ENCODE data around the gene MNS1.
"Not testable (repeated sequence)": the region's sequence is repeated elsewhere in the genome, so short reads cannot be mapped to it uniquely, and the experiment has no call there.

MNS1 gene

GRCh38 chr15:56491110-56491722 lies 26.3 kb upstream of the MNS1 start:
- no peak overlapping the region for H3K27ac ChIP-seq
- peak; percentile 77 for DNase-seq (ENCODE audit: low spot score)
- TF ChIP-seq, protein P1, sequence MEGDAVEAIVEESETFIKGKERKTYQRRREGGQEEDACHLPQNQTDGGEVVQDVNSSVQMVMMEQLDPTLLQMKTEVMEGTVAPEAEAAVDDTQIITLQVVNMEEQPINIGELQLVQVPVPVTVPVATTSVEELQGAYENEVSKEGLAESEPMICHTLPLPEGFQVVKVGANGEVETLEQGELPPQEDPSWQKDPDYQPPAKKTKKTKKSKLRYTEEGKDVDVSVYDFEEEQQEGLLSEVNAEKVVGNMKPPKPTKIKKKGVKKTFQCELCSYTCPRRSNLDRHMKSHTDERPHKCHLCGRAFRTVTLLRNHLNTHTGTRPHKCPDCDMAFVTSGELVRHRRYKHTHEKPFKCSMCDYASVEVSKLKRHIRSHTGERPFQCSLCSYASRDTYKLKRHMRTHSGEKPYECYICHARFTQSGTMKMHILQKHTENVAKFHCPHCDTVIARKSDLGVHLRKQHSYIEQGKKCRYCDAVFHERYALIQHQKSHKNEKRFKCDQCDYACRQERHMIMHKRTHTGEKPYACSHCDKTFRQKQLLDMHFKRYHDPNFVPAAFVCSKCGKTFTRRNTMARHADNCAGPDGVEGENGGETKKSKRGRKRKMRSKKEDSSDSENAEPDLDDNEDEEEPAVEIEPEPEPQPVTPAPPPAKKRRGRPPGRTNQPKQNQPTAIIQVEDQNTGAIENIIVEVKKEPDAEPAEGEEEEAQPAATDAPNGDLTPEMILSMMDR (conservative IDR thresholded peaks at IDR 0.05; ENCODE audit: low read depth): peak; percentile 98
- ChIA-PET POLR2A (ENCODE audit: low non-redundant PET) (no interaction called here), CTCF (interaction anchor here (0.5 to 2.3 kb wide), 19 partner anchors 8 to 1178 kb away, joined by 3 to 19 read pairs (median 3); partner anchors contain the start of gene TCF12)

DNA sequence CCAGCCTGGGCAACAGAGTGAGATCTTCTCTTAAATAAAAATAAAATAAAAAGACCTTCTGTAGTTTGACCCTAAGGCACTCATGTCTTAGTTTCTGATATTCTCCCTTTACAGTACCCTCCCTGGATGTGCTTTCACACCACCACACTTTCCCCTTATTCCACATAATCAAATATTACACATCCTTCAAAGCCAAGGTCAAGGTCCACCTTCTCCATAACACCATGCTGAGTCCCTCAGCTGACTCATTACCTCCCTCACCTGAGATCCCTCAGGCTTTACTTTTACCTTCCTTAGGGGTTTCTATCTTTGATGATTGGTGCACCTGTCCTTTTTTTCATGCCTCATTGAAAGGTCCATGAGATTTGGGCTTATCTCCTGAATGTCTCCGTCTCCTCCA lies 25.5 kb upstream of the MNS1 start:
- no peak overlapping the region for H3K27ac ChIP-seq
- ChIA-PET CTCF (interaction anchor here (0.5 to 2.3 kb wide), 15 partner anchors 8 to 1179 kb away, joined by 3 to 19 read pairs (median 3); partner anchors contain the start of gene TCF12), POLR2A (ENCODE audit: low non-redundant PET) (interaction anchor here (0.6 kb wide), 1 partner anchor 251 kb away, joined by 3 read pairs; no protein-coding TSS in a partner anchor)
- TF ChIP-seq, protein P1 (conservative IDR thresholded peaks at IDR 0.05; ENCODE audit: low read depth): no peak
- no peak for DNase-seq (ENCODE audit: low spot score)

DNA sequence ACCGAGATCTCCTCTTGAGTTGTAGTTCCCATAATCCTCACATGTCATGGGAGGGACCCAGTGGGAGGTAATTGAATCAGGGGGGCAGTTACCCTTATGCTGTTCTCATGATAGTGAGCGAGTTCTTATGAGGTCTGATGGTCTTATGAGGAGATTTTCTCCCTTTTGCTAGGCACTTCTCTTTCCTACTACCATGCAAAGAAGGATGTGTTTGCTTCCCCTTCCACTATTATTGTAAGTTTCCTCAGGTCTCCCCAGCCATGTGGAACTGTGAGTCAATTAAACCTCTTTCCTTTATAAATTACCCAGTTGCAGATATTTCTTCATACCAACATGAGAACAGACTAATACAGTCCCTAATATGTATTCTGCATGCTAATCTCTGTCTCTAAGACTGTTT lies 21.3 kb upstream of the MNS1 start:
- POLR2A ChIA-PET (ENCODE audit: low non-redundant PET); DNase-seq (ENCODE audit: low spot score); H3K27ac ChIP-seq: not testable (repeated sequence)
- CTCF ChIA-PET: interaction anchor here (0.6 kb wide), 1 partner anchor 12 kb away, joined by 3 read pairs; no protein-coding TSS in a partner anchor

GRCh38 chr15:56485426-56485825 lies 20.5 kb upstream of the MNS1 start:
- DNase-seq (ENCODE audit: low spot score); H3K27ac ChIP-seq; CTCF ChIA-PET; POLR2A ChIA-PET (ENCODE audit: low non-redundant PET): not testable (repeated sequence)

DNA sequence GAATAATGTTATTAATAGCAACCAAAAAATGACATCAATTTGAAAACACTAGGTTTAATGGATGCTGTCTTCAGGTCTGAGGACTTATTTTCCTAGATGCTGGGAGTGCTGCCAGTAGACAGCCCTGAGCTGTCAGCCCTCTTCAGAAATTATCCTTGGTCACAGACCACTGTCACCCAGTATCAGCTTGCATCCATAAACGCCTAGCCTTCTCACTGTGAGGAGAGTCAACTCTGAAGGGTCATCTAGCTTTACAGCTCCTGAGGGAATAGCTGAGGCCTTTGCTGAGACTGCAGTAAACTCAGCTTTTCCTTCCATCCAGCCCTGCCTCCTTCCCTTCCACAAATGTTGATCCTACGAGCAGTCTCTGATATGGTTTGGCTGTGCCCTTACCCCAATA lies 19.4 kb upstream of the MNS1 start:
- DNase-seq (ENCODE audit: low spot score): no peak
- ChIA-PET CTCF (interaction anchor here (0.6 kb wide), 1 partner anchor 604 kb away, joined by 3 read pairs; no protein-coding TSS in a partner anchor), POLR2A (ENCODE audit: low non-redundant PET) (no interaction called here)
- TF ChIP-seq, protein P1 (conservative IDR thresholded peaks at IDR 0.05; ENCODE audit: low read depth): no peak
- H3K27ac ChIP-seq: no peak overlapping the region

DNA sequence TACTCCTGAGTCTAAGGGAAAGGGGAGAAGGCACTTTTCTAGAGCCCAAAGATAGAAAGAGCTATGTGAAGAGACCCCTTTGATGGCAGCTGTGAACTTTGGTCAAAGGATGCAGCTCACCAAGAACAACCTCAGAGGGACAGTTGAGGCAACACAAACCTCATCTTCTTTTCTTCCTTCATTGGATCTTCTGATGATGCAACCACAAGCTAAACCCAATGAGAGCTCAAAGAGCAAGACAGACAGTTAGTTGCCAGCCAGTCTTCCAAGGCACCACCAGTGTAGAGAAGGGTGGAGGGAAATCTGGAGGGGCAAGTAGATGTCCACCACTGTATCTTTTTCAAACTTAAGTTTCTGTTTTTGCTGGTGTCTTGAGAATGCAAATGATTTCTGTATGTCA lies 10.4 kb upstream of the MNS1 start:
- ChIA-PET POLR2A (ENCODE audit: low non-redundant PET) (no interaction called here), CTCF (no interaction called here)
- no peak for DNase-seq (ENCODE audit: low spot score)
- TF ChIP-seq, protein P1 (conservative IDR thresholded peaks at IDR 0.05; ENCODE audit: low read depth): no peak
- no peak overlapping the region for H3K27ac ChIP-seq

DNA sequence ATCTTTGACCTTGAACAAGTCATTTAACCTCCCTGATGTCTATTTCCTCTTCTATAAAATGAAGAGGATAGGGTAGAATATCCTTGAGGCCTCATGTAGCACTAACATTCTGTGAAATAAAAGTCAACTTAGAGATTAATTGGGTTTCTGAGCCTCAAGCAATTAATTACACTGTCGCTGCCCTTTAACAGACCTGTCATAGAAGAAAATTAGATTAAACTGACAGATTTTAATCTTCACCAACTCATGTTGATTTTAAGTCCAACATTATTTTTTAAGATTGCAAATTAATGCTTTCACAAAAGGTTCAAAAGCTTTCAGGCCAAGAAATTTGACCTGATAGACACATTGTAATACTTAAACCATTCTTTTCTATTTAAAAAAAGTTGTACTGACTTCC lies 8.1 kb upstream of the MNS1 start:
- DNase-seq (ENCODE audit: low spot score): no peak
- CTCF ChIA-PET: no interaction called here
- POLR2A ChIA-PET (ENCODE audit: low non-redundant PET): no interaction called here
- TF ChIP-seq, protein P1 (conservative IDR thresholded peaks at IDR 0.05; ENCODE audit: low read depth): no peak
- no peak overlapping the region for H3K27ac ChIP-seq

All from RWPE1 (cell line).